ENCODE measurements around the gene LINC00632. TPM values are rescaled to one million over a fixed set of nuclear protein-coding genes. Genes with fewer than 3 reads are reported as not detected.
A peak's percentile ranks its signal among the peaks of the same experiment; 100 is the strongest.

LINC00632 gene
- total and polyA plus RNA-seq, 2 experiments from 2014 or later = 17.7 to 40.7 TPM

- Histone ChIP-seq H3K4me3 (no peak overlapping the region), H3F3A (ENCODE audit: insufficient read depth) (no peaks in the 10 kb centered on the region), H3K4me1 (ENCODE audit: insufficient read depth) (no peaks in the 10 kb centered on the region), H3K27ac (no peak overlapping the region), H4K20me1 (ENCODE audit: insufficient read depth) (no peaks in the 10 kb centered on the region), H3K9me3 (ENCODE audit: low read depth) (no peaks in the 10 kb centered on the region), H3K9me2 (ENCODE audit: insufficient read depth) (no peaks in the 10 kb centered on the region), H3K79me2 (ENCODE audit: insufficient read depth) (no peaks in the 10 kb centered on the region), H2AFZ (no peak overlapping the region), H3K27me3 (replicated peaks; ENCODE audit: insufficient read depth) (no peaks in the 10 kb centered on the region), H3K4me2 (ENCODE audit: unreplicated experiment) (no peak overlapping the region), H3K9ac (no peak overlapping the region), H3K36me3 (ENCODE audit: low read depth) (no peaks in the 10 kb centered on the region)
- no peak for TF ChIP-seq EZH2phosphoT487 (IDR thresholded peaks at IDR 0.05; ENCODE audit: insufficient read depth, low read depth)
- TF ChIP-seq EZH2 (IDR thresholded peaks at IDR 0.05; ENCODE audit: insufficient read depth, poor library complexity, severe bottlenecking) = no peak
- WGBS, 2 experiments (ENCODE audit: low coverage in 1 of 2, low lambda C conversion rate in 2 of 2, missing lambda C conversion rate in 2 of 2) = 30% methylated on average over 10 of the region's 10 CpGs
- in situ Hi-C loops (cut with MboI) = no loop called here
- DNase-seq = peak; percentile 62
Measured at GRCh38 chrX:140733766-140734342, 24.3 kb downstream of the LINC00632 start.

- H3K9me3 ChIP-seq (ENCODE audit: low read depth) = no peaks in the 10 kb centered on the region
- no peak for DNase-seq
- no peaks in the 10 kb centered on the region for H3K9me2 ChIP-seq (ENCODE audit: insufficient read depth)
- H3K79me2 ChIP-seq (ENCODE audit: insufficient read depth) = no peaks in the 10 kb centered on the region
- no peak overlapping the region for H3K4me2 ChIP-seq (ENCODE audit: unreplicated experiment)
- no peaks in the 10 kb centered on the region for H3K27me3 ChIP-seq (replicated peaks; ENCODE audit: insufficient read depth)
- H2AFZ ChIP-seq = no peak overlapping the region
- no peak overlapping the region for H3K4me3 ChIP-seq
- in situ Hi-C loops (cut with MboI) = no loop called here
- no peaks in the 10 kb centered on the region for H3K4me1 ChIP-seq (ENCODE audit: insufficient read depth)
- no peaks in the 10 kb centered on the region for H3F3A ChIP-seq (ENCODE audit: insufficient read depth)
- H3K27ac ChIP-seq = no peak overlapping the region
- no peaks in the 10 kb centered on the region for H4K20me1 ChIP-seq (ENCODE audit: insufficient read depth)
- no peak overlapping the region for H3K9ac ChIP-seq
- TF ChIP-seq EZH2 (IDR thresholded peaks at IDR 0.05; ENCODE audit: insufficient read depth, poor library complexity, severe bottlenecking) = no peak
- TF ChIP-seq EZH2phosphoT487 (IDR thresholded peaks at IDR 0.05; ENCODE audit: insufficient read depth, low read depth) = no peak
- no peaks in the 10 kb centered on the region for H3K36me3 ChIP-seq (ENCODE audit: low read depth)
Measured at GRCh38 chrX:140744085-140744484, 34.5 kb downstream of the LINC00632 start.

- no peaks in the 10 kb centered on the region for H3K9me3 ChIP-seq (ENCODE audit: low read depth)
- H3K36me3 ChIP-seq (ENCODE audit: low read depth) = no peaks in the 10 kb centered on the region
- H3K27ac ChIP-seq = no peak overlapping the region
- H2AFZ ChIP-seq = no peak overlapping the region
- H3K4me1 ChIP-seq (ENCODE audit: insufficient read depth) = no peaks in the 10 kb centered on the region
- H3K9me2 ChIP-seq (ENCODE audit: insufficient read depth) = no peaks in the 10 kb centered on the region
- H3F3A ChIP-seq (ENCODE audit: insufficient read depth) = no peaks in the 10 kb centered on the region
- in situ Hi-C loops (cut with MboI) = no loop called here
- no peaks in the 10 kb centered on the region for H4K20me1 ChIP-seq (ENCODE audit: insufficient read depth)
- no peaks in the 10 kb centered on the region for H3K79me2 ChIP-seq (ENCODE audit: insufficient read depth)
- 8 to 20% methylated on average over 4 to 6 of the region's 6 CpGs for WGBS, 2 experiments (ENCODE audit: low coverage in 1 of 2, low lambda C conversion rate in 2 of 2, missing lambda C conversion rate in 2 of 2)
- no peak for DNase-seq
- H3K9ac ChIP-seq = no peak overlapping the region
- no peak overlapping the region for H3K4me2 ChIP-seq (ENCODE audit: unreplicated experiment)
- no peaks in the 10 kb centered on the region for H3K27me3 ChIP-seq (replicated peaks; ENCODE audit: insufficient read depth)
- no peak overlapping the region for H3K4me3 ChIP-seq
- no peak for TF ChIP-seq EZH2 (IDR thresholded peaks at IDR 0.05; ENCODE audit: insufficient read depth, poor library complexity, severe bottlenecking)
- TF ChIP-seq EZH2phosphoT487 (IDR thresholded peaks at IDR 0.05; ENCODE audit: insufficient read depth, low read depth) = no peak
Measured at GRCh38 chrX:140756941-140757340, 47.4 kb downstream of the LINC00632 start.

GRCh38 chrX:140762061-140762460 lies 52.5 kb downstream of the LINC00632 start:
- 0 to 3% methylated on average over 6 to 7 of the region's 7 CpGs for WGBS, 2 experiments (ENCODE audit: low coverage in 1 of 2, low lambda C conversion rate in 2 of 2, missing lambda C conversion rate in 2 of 2)
- peak; percentile 72 for DNase-seq
- H3F3A ChIP-seq (ENCODE audit: insufficient read depth) = peaks cover 17% of the 10 kb centered on the region; the same call in 1 of the 2 replicates
- in situ Hi-C loops (cut with MboI) = no loop called here
- H3K4me1 ChIP-seq (ENCODE audit: insufficient read depth) = peaks cover 5% of the 10 kb centered on the region
- no peaks in the 10 kb centered on the region for H3K27me3 ChIP-seq (replicated peaks; ENCODE audit: insufficient read depth)
- H3K9me2 ChIP-seq (ENCODE audit: insufficient read depth) = no peaks in the 10 kb centered on the region
- H3K27ac ChIP-seq = no peak overlapping the region
- peak overlapping the region; percentile 89 for H2AFZ ChIP-seq
- H3K4me2 ChIP-seq (ENCODE audit: unreplicated experiment) = peak overlapping the region; percentile 58
- H4K20me1 ChIP-seq (ENCODE audit: insufficient read depth) = no peaks in the 10 kb centered on the region
- H3K79me2 ChIP-seq (ENCODE audit: insufficient read depth) = peaks cover 22% of the 10 kb centered on the region
- H3K36me3 ChIP-seq (ENCODE audit: low read depth) = no peaks in the 10 kb centered on the region
- peak overlapping the region; percentile 48; the same call in 1 of the 2 replicates for H3K4me3 ChIP-seq
- no peaks in the 10 kb centered on the region for H3K9me3 ChIP-seq (ENCODE audit: low read depth)
- no peak overlapping the region for H3K9ac ChIP-seq
- TF ChIP-seq EZH2 (IDR thresholded peaks at IDR 0.05; ENCODE audit: insufficient read depth, poor library complexity, severe bottlenecking) (no peak), EZH2phosphoT487 (IDR thresholded peaks at IDR 0.05; ENCODE audit: insufficient read depth, low read depth) (no peak)
